HepG2 (cell line): Measurements from ENCODE around the gene NXPE1. TPM values are rescaled to one million over a fixed set of nuclear protein-coding genes. Genes with fewer than 3 reads are reported as not detected.

Source experiments
- ATAC-seq: fragments of 200-7000 bp; cut with Tn5 transposase; 3 replicates; pipeline ENCODE4 v1.9.1; 2020; ENCODE audit warnings: mild to moderate bottlenecking, moderate library complexity
- BruUV-seq: library from RNA; stranded (reverse); fragments of 400-500 nt; replicated peaks from 2 replicates; lab custom pipeline; 2021; lab: Mats Ljungman, UMichigan
- CTCF ChIA-PET: fragments of 300-600 bp; formaldehyde crosslinking; extraction: SDS; loops from one replicate; lab custom pipeline; 2021; ENCODE audit warnings: low total read pairs, inconsistent platforms, low intra/inter-chr PET ratio; lab: Yijun Ruan, JAX
- POLR2A ChIA-PET: fragments of 350-600 bp; sonication (Branson Sonifier 250); formaldehyde crosslinking; loops from one replicate; lab custom pipeline; 2020; ENCODE audit warnings: antibody characterized with exemption, inconsistent platforms; lab: Yijun Ruan, JAX
- DNase-seq: peaks from one replicate; pipeline ENCODE4 v3.0.0-alpha.2; 2015; ENCODE audit warnings: low spot score
- FAIRE-seq: peaks from 3 replicates; lab custom pipeline; 2011; peaks lifted over from hg19 to GRCh38; lab: Jason Lieb, UNC
- H2AFZ ChIP-seq: one replicate; pipeline ENCODE4 v1.6.1; 2011; ENCODE audit warnings: low read length, inconsistent platforms
- H3K27ac ChIP-seq: fragments of 300-600 bp; 3 replicates; pipeline ENCODE4 v1.8.0; 2011; ENCODE audit warnings: mixed run types, mild to moderate bottlenecking, mixed read lengths, low read length, inconsistent platforms; ENCODE audit not compliant: insufficient read depth; ENCODE audit errors: extremely low read length
- H3K27me3 ChIP-seq, 2 experiments: fragments of 200-600 bp in 1 of 2; 2 replicates in 1 of 2; 3 replicates in 1 of 2; pipeline versions ENCODE4 v1.6.0 to v1.8.0; 2011; ENCODE audit warnings: low read length in 2 of 2, mild to moderate bottlenecking in 2 of 2, moderate library complexity in 2 of 2, inconsistent platforms in 1 of 2; ENCODE audit not compliant: insufficient read depth in 2 of 2, control insufficient read depth in 1 of 2
- H3K36me3 ChIP-seq, 2 experiments: fragments of 200-600 bp in 1 of 2; replicated peaks in 1 of 2; 2 replicates in 1 of 2; 3 replicates in 1 of 2; pipeline versions ENCODE4 v1.5.1 to v1.8.0; 2011; ENCODE audit warnings: low read length in 2 of 2, inconsistent platforms in 1 of 2; ENCODE audit not compliant: insufficient read depth in 2 of 2, control insufficient read depth in 1 of 2
- H3K4me1 ChIP-seq: 2 replicates; pipeline ENCODE4 v1.5.1; 2012; ENCODE audit warnings: low read length, inconsistent platforms; ENCODE audit not compliant: insufficient read depth
- H3K4me2 ChIP-seq: 2 replicates; pipeline ENCODE4 v1.6.0; 2011; ENCODE audit warnings: low read depth, low read length, inconsistent platforms
- H3K4me3 ChIP-seq, 3 experiments: fragments of 200-600 bp in 1 of 3; sonication (generic), shearing (Covaris generic) in 1 of 3; replicated peaks in 1 of 3; 2 replicates each; pipeline ENCODE4 v1.5.1; 2011 to 2016; ENCODE audit warnings: low read length in 3 of 3, inconsistent platforms in 2 of 3, low read depth in 2 of 3, mild to moderate bottlenecking in 2 of 3, control low read depth in 1 of 3, mixed read lengths in 1 of 3; ENCODE audit not compliant: insufficient read depth in 1 of 3
- H3K79me2 ChIP-seq: one replicate; pipeline ENCODE4 v1.6.1; 2011; ENCODE audit warnings: low read length, inconsistent platforms; ENCODE audit not compliant: insufficient read depth
- H3K9ac ChIP-seq: 2 replicates; pipeline ENCODE4 v1.6.0; 2011; ENCODE audit warnings: mild to moderate bottlenecking, low read depth, low read length, inconsistent platforms; ENCODE audit not compliant: insufficient read depth
- H3K9me3 ChIP-seq: 2 replicates; pipeline ENCODE4 v1.5.1; 2012; ENCODE audit warnings: mild to moderate bottlenecking, low read length
- H4K20me1 ChIP-seq: 2 replicates; pipeline ENCODE4 v1.6.0; 2011; ENCODE audit warnings: inconsistent platforms, mild to moderate bottlenecking, low read length, moderate library complexity; ENCODE audit not compliant: insufficient read depth
- AKNA ChIP-seq: sonication (generic); formaldehyde crosslinking; IDR thresholded peaks from 2 replicates; pipeline ENCODE4 v1.4.0; 2020; ENCODE audit warnings: missing genetic modification reagents, borderline replicate concordance
- ATF2 ChIP-seq: sonication (generic); formaldehyde crosslinking; IDR thresholded peaks from 2 replicates; pipeline ENCODE4 v1.4.0; 2020; ENCODE audit warnings: missing genetic modification reagents
- HDAC1 ChIP-seq: sonication (generic); formaldehyde crosslinking; IDR thresholded peaks from 2 replicates; pipeline ENCODE4 v1.5.1; 2020; ENCODE audit warnings: mild to moderate bottlenecking, missing genetic modification reagents
- KMT2A ChIP-seq: sonication (generic); formaldehyde crosslinking; IDR thresholded peaks from 2 replicates; pipeline ENCODE4 v1.4.0; 2020; ENCODE audit warnings: missing genetic modification reagents
- MYC ChIP-seq: sonication (generic); formaldehyde crosslinking; IDR thresholded peaks from 2 replicates; pipeline ENCODE4 v1.9.0; 2021; ENCODE audit warnings: missing genetic modification reagents, borderline replicate concordance
- PCBP2 ChIP-seq: fragments of 200-400 bp; formaldehyde crosslinking; optimal IDR thresholded peaks from 2 replicates; pipeline ENCODE3; 2018; ENCODE audit warnings: low read length, low read depth; ENCODE audit not compliant: poor library complexity, severe bottlenecking
- PHF5A ChIP-seq: IDR thresholded peaks from one replicate; pipeline ENCODE4 v1.6.1; 2018; ENCODE audit warnings: low read depth, missing genetic modification reagents; ENCODE audit not compliant: unreplicated experiment
- RXRB ChIP-seq: IDR thresholded peaks from 2 replicates; pipeline ENCODE4 v1.6.1; 2016; ENCODE audit warnings: borderline replicate concordance, missing genetic modification reagents, missing compliant biosample characterization
- SPEN ChIP-seq: sonication (generic); formaldehyde crosslinking; IDR thresholded peaks from 2 replicates; pipeline ENCODE4 v1.5.1; 2020; ENCODE audit warnings: low read depth, mild to moderate bottlenecking, missing genetic modification reagents
- XRCC5 ChIP-seq: fragments of 200-400 bp; formaldehyde crosslinking; optimal IDR thresholded peaks from 2 replicates; pipeline ENCODE3; 2017; ENCODE audit warnings: mild to moderate bottlenecking, low read length
- ZBTB21 ChIP-seq: sonication (generic); formaldehyde crosslinking; IDR thresholded peaks from 2 replicates; pipeline ENCODE4 v1.4.0; 2020; ENCODE audit warnings: missing genetic modification reagents
- ZNF17 ChIP-seq: sonication (generic); formaldehyde crosslinking; IDR thresholded peaks from 2 replicates; pipeline ENCODE4 v1.5.0; 2020; ENCODE audit warnings: mild to moderate bottlenecking, missing genetic modification reagents
- ZNF44 ChIP-seq: sonication (generic); formaldehyde crosslinking; IDR thresholded peaks from 2 replicates; pipeline ENCODE4 v1.5.1; 2020; ENCODE audit warnings: mild to moderate bottlenecking, missing genetic modification reagents
- ZNF557 ChIP-seq: sonication (generic); formaldehyde crosslinking; IDR thresholded peaks from 2 replicates; pipeline ENCODE4 v1.4.0; 2020; ENCODE audit warnings: missing genetic modification reagents
- WGBS: methylation state at CpG from one replicate; pipeline ENCODE4 v1.1.6; 2017; ENCODE audit warnings: low lambda C conversion rate; 5-methylcytosine and 5-hydroxymethylcytosine counted together
- in situ Hi-C: cut with HindIII; loops from 2 replicates; pipeline ENCODE4 v1.10.0; 2017; ENCODE audit warnings: low pct_unique_long_range_greater_than_20kb; ENCODE audit not compliant: extremely low pct_ligation_motif_present
- intact Hi-C: fragments of 100-400 bp; cut with micrococcal nuclease; formaldehyde crosslinking; loops from one replicate; pipeline ENCODE4 v1.10.0; 2022; ENCODE audit not compliant: unreplicated experiment
- polyA plus RNA-seq, 8 experiments: library from polyadenylated mRNA; depleted of rRNA in 3 of 8; stranded (reverse) in 7 of 8; unstranded in 1 of 8; fragments of >200 nt; fragmentation: Illumina TruSeq in 4 of 8; extraction: Trizol in 4 of 8; gene quantifications; 2 replicates each; pipeline versions ENCODE4 v1.2.1 to v1.2.3, GENCODE V29; 2011 to 2016; ENCODE audit warnings: low read depth in 4 of 8, missing spikeins in 1 of 8, mixed read lengths in 1 of 8; ENCODE audit not compliant: insufficient read depth in 1 of 8
- total RNA-seq, 5 experiments: library from RNA; depleted of rRNA; stranded (reverse); fragments of >200 nt; fragmentation: Illumina TruSeq; extraction: Trizol; gene quantifications; 2 replicates each; pipeline ENCODE4 v1.2.3, GENCODE V29; 2016; ENCODE audit warnings: low read depth in 1 of 5
- TF ChIP-seq, protein P1 (sequence below): sonication (generic); formaldehyde crosslinking; IDR thresholded peaks from 2 replicates; pipeline ENCODE4 v1.8.1; 2022; ENCODE audit warnings: low read depth, mild to moderate bottlenecking, missing genetic modification reagents
- TF ChIP-seq, protein P2 (sequence below): sonication (generic); formaldehyde crosslinking; IDR thresholded peaks from 2 replicates; pipeline ENCODE4 v1.5.0; 2020; ENCODE audit warnings: missing genetic modification reagents

NXPE1 gene
- total and polyA plus RNA-seq, 2 of the 13 experiments (the other 11 are each of a cell fraction or from before 2014, with no cell fraction given), result not detected

DNA sequence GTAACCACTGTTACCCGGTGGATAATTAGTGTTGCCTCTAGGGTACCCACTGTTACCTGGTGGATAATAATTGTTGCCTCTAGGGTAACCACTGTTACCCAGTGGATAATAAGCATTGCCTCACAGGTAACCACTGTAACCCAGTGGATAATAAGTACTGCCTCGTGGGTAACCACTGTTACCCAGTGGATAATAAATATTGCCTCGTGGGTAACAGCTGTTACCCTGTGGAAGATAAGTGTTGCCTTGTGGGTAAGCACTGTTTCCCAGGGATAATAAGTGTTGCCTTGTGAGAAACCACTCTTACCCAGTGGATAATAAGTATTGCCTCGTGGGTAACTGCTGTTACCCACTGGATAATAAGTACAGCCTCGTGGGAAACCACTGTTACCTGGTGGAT is 45.2 kb upstream of the NXPE1 start:
- WGBS, result 0% methylated on average over 4 of the region's 5 CpGs
- ATAC-seq, result no peak
- CTCF ChIA-PET, result no interaction called here
- no peaks in the 10 kb centered on the region for H3K27me3 ChIP-seq
- TF ChIP-seq AKNA (CRISPR knock-in tag) (no peak), ZNF557 (CRISPR knock-in tag) (no peak), ZNF17 (CRISPR knock-in tag) (no peak), MYC (CRISPR knock-in tag) (no peak), ZBTB21 (CRISPR knock-in tag) (no peak), PCBP2 (no peak), SPEN (no peak), HDAC1 (no peak), KMT2A (CRISPR knock-in tag) (no peak), XRCC5 (no peak), ATF2 (CRISPR knock-in tag) (no peak), PHF5A (no peak), ZNF44 (CRISPR knock-in tag) (no peak), RXRB (CRISPR knock-in tag) (no peak)
- TF ChIP-seq, protein P1, sequence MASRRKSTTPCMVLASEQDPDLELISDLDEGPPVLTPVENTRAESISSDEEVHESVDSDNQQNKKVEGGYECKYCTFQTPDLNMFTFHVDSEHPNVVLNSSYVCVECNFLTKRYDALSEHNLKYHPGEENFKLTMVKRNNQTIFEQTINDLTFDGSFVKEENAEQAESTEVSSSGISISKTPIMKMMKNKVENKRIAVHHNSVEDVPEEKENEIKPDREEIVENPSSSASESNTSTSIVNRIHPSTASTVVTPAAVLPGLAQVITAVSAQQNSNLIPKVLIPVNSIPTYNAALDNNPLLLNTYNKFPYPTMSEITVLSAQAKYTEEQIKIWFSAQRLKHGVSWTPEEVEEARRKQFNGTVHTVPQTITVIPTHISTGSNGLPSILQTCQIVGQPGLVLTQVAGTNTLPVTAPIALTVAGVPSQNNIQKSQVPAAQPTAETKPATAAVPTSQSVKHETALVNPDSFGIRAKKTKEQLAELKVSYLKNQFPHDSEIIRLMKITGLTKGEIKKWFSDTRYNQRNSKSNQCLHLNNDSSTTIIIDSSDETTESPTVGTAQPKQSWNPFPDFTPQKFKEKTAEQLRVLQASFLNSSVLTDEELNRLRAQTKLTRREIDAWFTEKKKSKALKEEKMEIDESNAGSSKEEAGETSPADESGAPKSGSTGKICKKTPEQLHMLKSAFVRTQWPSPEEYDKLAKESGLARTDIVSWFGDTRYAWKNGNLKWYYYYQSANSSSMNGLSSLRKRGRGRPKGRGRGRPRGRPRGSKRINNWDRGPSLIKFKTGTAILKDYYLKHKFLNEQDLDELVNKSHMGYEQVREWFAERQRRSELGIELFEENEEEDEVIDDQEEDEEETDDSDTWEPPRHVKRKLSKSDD (CRISPR knock-in tag), result no peak
- TF ChIP-seq, protein P2, sequence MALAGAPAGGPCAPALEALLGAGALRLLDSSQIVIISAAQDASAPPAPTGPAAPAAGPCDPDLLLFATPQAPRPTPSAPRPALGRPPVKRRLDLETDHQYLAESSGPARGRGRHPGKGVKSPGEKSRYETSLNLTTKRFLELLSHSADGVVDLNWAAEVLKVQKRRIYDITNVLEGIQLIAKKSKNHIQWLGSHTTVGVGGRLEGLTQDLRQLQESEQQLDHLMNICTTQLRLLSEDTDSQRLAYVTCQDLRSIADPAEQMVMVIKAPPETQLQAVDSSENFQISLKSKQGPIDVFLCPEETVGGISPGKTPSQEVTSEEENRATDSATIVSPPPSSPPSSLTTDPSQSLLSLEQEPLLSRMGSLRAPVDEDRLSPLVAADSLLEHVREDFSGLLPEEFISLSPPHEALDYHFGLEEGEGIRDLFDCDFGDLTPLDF (CRISPR knock-in tag), result no peak
- TF ChIP-seq, all 625 proteins: peak for 0
- intact Hi-C loops, result no loop called here
- H2AFZ ChIP-seq, result no peak overlapping the region
- no peaks in the 10 kb centered on the region for H4K20me1 ChIP-seq
- no peak overlapping the region for H3K4me2 ChIP-seq
- H3K9ac ChIP-seq, result no peak overlapping the region
- H3K79me2 ChIP-seq, result no peaks in the 10 kb centered on the region
- in situ Hi-C loops, result no loop called here
- BruUV-seq, result no TSS peak
- H3K9me3 ChIP-seq, result peaks cover 61% of the 10 kb centered on the region
- no peaks in the 10 kb centered on the region for H3K36me3 ChIP-seq
- H3K4me1 ChIP-seq, result no peaks in the 10 kb centered on the region
- no peak overlapping the region for H3K27ac ChIP-seq
- no peak for DNase-seq
- FAIRE-seq, result no peak
- H3K4me3 ChIP-seq, result no peak overlapping the region
- POLR2A ChIA-PET, result no interaction called here
